ENCODE results near the gene CNOT10.

CNOT10 gene

DNA sequence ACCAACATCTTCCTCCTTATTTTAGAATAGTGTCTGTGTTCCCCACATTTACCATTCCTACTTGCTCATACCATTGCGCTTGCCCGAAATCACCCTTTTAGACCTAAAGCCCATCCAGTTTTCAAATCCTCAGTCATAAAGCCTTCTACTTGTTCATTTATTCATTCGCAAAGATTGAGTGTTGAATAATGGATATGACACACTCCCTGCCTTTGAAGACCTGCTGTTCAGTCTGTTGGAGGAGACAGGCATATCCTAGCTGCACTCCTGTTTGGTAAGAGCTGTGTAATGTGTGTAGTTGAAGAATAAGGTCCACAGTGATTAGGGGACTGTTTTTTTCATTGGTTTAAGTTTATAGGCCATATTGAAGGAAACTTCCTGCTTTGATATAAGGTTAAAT is 1.7 kb downstream of the CNOT10 start:
- H3K4ac ChIP-seq (ENCODE audit: low read depth, low read length) = peak overlapping the region; percentile 50
- H2AFZ ChIP-seq (ENCODE audit: insufficient read depth, low read length, poor library complexity) = no peak overlapping the region

GRCh38 chr3:32691847-32692246 is 6.9 kb downstream of the CNOT10 start:
- no CpG with 5 or more reads among the region's 4 CpGs for WGBS (ENCODE audit: extremely low coverage, insufficient coverage, insufficient read length)
- Histone ChIP-seq H2BK5ac (ENCODE audit: low read depth, low read length, poor library complexity) (no peak overlapping the region), H3K4me2 (ENCODE audit: low read length) (no peak overlapping the region), H2AFZ (ENCODE audit: insufficient read depth, low read length, poor library complexity) (no peak overlapping the region), H3K14ac (ENCODE audit: low read length) (no peak overlapping the region), H2BK120ac (ENCODE audit: insufficient read depth, low read length, poor library complexity) (peak overlapping the region; percentile 22), H2BK12ac (ENCODE audit: low read length) (no peak overlapping the region), H4K12ac (ENCODE audit: low read depth, low read length) (no peak overlapping the region), H4K8ac (ENCODE audit: low read depth, low read length) (no peak overlapping the region), H4K91ac (ENCODE audit: low read depth, low read length) (no peak overlapping the region), H3K9me3 (ENCODE audit: insufficient read depth, low read depth, low read length) (no peaks in the 10 kb centered on the region), H2AK5ac (ENCODE audit: low read length) (no peak overlapping the region), H3K9ac (ENCODE audit: low read length) (no peak overlapping the region), H3K4me3 (ENCODE audit: low read depth, low read length) (no peak overlapping the region), H3K27ac (ENCODE audit: low read depth, low read length) (no peak overlapping the region), H3K4ac (ENCODE audit: low read depth, low read length) (peak overlapping the region; percentile 55), H3K79me1 (ENCODE audit: low read length) (peaks cover 2% of the 10 kb centered on the region), H3K36me3 (ENCODE audit: control insufficient read depth in 1 of 2, insufficient read depth in 2 of 2, low read length in 2 of 2) (peaks cover 0 to 7% of the 10 kb centered on the region in 2 experiments), H3K79me2 (ENCODE audit: control insufficient read depth, insufficient read depth, low read length, poor library complexity) (peaks cover 4% of the 10 kb centered on the region), H3K23ac (ENCODE audit: low read length) (no peak overlapping the region), H3K18ac (ENCODE audit: low read length) (no peak overlapping the region), H3K4me1 (ENCODE audit: control insufficient read depth in 1 of 2, insufficient read depth in 2 of 2, low read length in 2 of 2) (peaks cover 0 to 2% of the 10 kb centered on the region in 2 experiments), H3K27me3 (ENCODE audit: insufficient read depth, low read length) (no peaks in the 10 kb centered on the region)
- no peak for DNase-seq

More for the DNA sequence above, 1.7 kb downstream of the CNOT10 start:
- Histone ChIP-seq H3K79me1 (ENCODE audit: low read length) (peaks cover 7% of the 10 kb centered on the region), H3K4me3 (ENCODE audit: low read depth, low read length) (no peak overlapping the region), H3K9ac (ENCODE audit: low read length) (no peak overlapping the region), H3K9me3 (ENCODE audit: insufficient read depth, low read depth, low read length) (no peaks in the 10 kb centered on the region), H4K8ac (ENCODE audit: low read depth, low read length) (no peak overlapping the region), H4K91ac (ENCODE audit: low read depth, low read length) (no peak overlapping the region), H3K4me2 (ENCODE audit: low read length) (peak overlapping the region; percentile 12), H3K23ac (ENCODE audit: low read length) (no peak overlapping the region), H3K36me3 (ENCODE audit: control insufficient read depth in 1 of 2, insufficient read depth in 2 of 2, low read length in 2 of 2) (peaks cover 0 to 6% of the 10 kb centered on the region in 2 experiments), H3K14ac (ENCODE audit: low read length) (no peak overlapping the region), H3K79me2 (ENCODE audit: control insufficient read depth, insufficient read depth, low read length, poor library complexity) (peaks cover 12% of the 10 kb centered on the region), H2BK12ac (ENCODE audit: low read length) (no peak overlapping the region), H4K12ac (ENCODE audit: low read depth, low read length) (no peak overlapping the region), H3K4me1 (ENCODE audit: control insufficient read depth in 1 of 2, insufficient read depth in 2 of 2, low read length in 2 of 2) (no peaks in the 10 kb centered on the region), H3K27ac (ENCODE audit: low read depth, low read length) (no peak overlapping the region), H2BK120ac (ENCODE audit: insufficient read depth, low read length, poor library complexity) (no peak overlapping the region), H3K18ac (ENCODE audit: low read length) (no peak overlapping the region), H2AK5ac (ENCODE audit: low read length) (no peak overlapping the region), H2BK5ac (ENCODE audit: low read depth, low read length, poor library complexity) (no peak overlapping the region), H3K27me3 (ENCODE audit: insufficient read depth, low read length) (no peaks in the 10 kb centered on the region)
- DNase-seq = no peak
- no CpG with 5 or more reads among the region's 3 CpGs for WGBS (ENCODE audit: extremely low coverage, insufficient coverage, insufficient read length)

DNA sequence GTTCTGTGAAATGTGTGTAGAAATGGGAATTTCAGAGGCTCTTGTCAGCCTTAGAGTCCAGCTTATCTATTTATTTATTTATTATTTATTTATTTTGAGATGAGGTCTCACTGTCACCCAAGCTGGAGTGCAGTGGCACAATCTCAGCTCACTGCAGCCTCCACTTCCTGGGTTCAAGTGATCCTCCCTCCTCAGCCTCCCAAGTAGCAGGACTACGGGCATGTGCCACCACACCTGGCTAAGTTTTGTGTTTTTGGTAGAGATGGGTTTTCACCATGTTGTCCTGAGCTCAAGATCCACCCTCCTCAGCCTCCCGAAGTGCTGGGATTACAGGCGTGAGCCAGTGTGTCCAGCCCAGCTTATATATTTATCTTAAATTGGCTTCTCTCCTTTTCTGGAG is 11.5 kb downstream of the CNOT10 start:
- H3K4me1 ChIP-seq (ENCODE audit: control insufficient read depth in 1 of 2, insufficient read depth in 2 of 2, low read length in 2 of 2) = peaks cover 0 to 2% of the 10 kb centered on the region in 2 experiments
- H3K9ac ChIP-seq (ENCODE audit: low read length) = no peak overlapping the region
- no peak overlapping the region for H4K91ac ChIP-seq (ENCODE audit: low read depth, low read length)
- H2BK5ac ChIP-seq (ENCODE audit: low read depth, low read length, poor library complexity) = no peak overlapping the region
- no CpG with 5 or more reads among the region's 3 CpGs for WGBS (ENCODE audit: extremely low coverage, insufficient coverage, insufficient read length)
- H3K18ac ChIP-seq (ENCODE audit: low read length) = no peak overlapping the region
- no peak overlapping the region for H3K23ac ChIP-seq (ENCODE audit: low read length)
- H2BK120ac ChIP-seq (ENCODE audit: insufficient read depth, low read length, poor library complexity) = no peak overlapping the region
- peaks cover 2 to 3% of the 10 kb centered on the region in 2 experiments for H3K36me3 ChIP-seq (ENCODE audit: control insufficient read depth in 1 of 2, insufficient read depth in 2 of 2, low read length in 2 of 2)
- DNase-seq = no peak
- H3K4me3 ChIP-seq (ENCODE audit: low read depth, low read length) = no peak overlapping the region
- no peak overlapping the region for H3K14ac ChIP-seq (ENCODE audit: low read length)
- peaks cover 2% of the 10 kb centered on the region for H3K79me1 ChIP-seq (ENCODE audit: low read length)
- no peak overlapping the region for H4K12ac ChIP-seq (ENCODE audit: low read depth, low read length)
- no peak overlapping the region for H2AK5ac ChIP-seq (ENCODE audit: low read length)
- peaks cover 2% of the 10 kb centered on the region for H3K79me2 ChIP-seq (ENCODE audit: control insufficient read depth, insufficient read depth, low read length, poor library complexity)
- H2BK12ac ChIP-seq (ENCODE audit: low read length) = no peak overlapping the region
- no peak overlapping the region for H3K27ac ChIP-seq (ENCODE audit: low read depth, low read length)
- H3K9me3 ChIP-seq (ENCODE audit: insufficient read depth, low read depth, low read length) = no peaks in the 10 kb centered on the region
- no peak overlapping the region for H4K8ac ChIP-seq (ENCODE audit: low read depth, low read length)
- H3K4me2 ChIP-seq (ENCODE audit: low read length) = no peak overlapping the region
- H3K27me3 ChIP-seq (ENCODE audit: insufficient read depth, low read length) = no peaks in the 10 kb centered on the region
- no peak overlapping the region for H2AFZ ChIP-seq (ENCODE audit: insufficient read depth, low read length, poor library complexity)
- H3K4ac ChIP-seq (ENCODE audit: low read depth, low read length) = no peak overlapping the region

DNA sequence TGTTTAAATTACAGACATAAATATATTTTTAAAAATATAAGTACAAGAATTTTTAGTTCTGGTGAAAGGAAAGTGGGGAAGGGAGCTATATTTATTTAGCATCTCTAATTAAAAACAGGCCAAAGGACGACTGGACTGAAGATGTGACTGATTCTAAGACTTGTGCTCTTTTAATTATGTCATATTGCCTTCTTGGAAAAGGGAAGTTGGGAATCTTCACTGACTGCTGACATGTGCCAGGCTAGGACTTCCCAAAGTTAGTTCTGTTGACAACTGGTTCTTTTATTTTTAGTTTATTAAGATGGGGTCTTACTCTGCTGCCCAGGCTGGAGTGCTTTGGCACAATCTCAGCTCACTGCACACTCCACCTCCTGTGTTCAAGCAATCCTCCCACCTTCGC is 13.5 kb downstream of the CNOT10 start:
- no peaks in the 10 kb centered on the region for H3K27me3 ChIP-seq (ENCODE audit: insufficient read depth, low read length)
- no peak overlapping the region for H2BK12ac ChIP-seq (ENCODE audit: low read length)
- no peaks in the 10 kb centered on the region for H3K79me1 ChIP-seq (ENCODE audit: low read length)
- H4K12ac ChIP-seq (ENCODE audit: low read depth, low read length) = no peak overlapping the region
- peaks cover 0 to 3% of the 10 kb centered on the region in 2 experiments for H3K36me3 ChIP-seq (ENCODE audit: control insufficient read depth in 1 of 2, insufficient read depth in 2 of 2, low read length in 2 of 2)
- H3K4ac ChIP-seq (ENCODE audit: low read depth, low read length) = no peak overlapping the region
- H3K4me3 ChIP-seq (ENCODE audit: low read depth, low read length) = no peak overlapping the region
- H2AFZ ChIP-seq (ENCODE audit: insufficient read depth, low read length, poor library complexity) = no peak overlapping the region
- no peaks in the 10 kb centered on the region for H3K9me3 ChIP-seq (ENCODE audit: insufficient read depth, low read depth, low read length)
- H3K27ac ChIP-seq (ENCODE audit: low read depth, low read length) = no peak overlapping the region
- no peak overlapping the region for H4K8ac ChIP-seq (ENCODE audit: low read depth, low read length)
- no peak overlapping the region for H3K4me2 ChIP-seq (ENCODE audit: low read length)
- H2BK5ac ChIP-seq (ENCODE audit: low read depth, low read length, poor library complexity) = no peak overlapping the region
- no peak overlapping the region for H2AK5ac ChIP-seq (ENCODE audit: low read length)
- H2BK120ac ChIP-seq (ENCODE audit: insufficient read depth, low read length, poor library complexity) = no peak overlapping the region
- H3K23ac ChIP-seq (ENCODE audit: low read length) = no peak overlapping the region
- no peaks in the 10 kb centered on the region for H3K4me1 ChIP-seq (ENCODE audit: control insufficient read depth in 1 of 2, insufficient read depth in 2 of 2, low read length in 2 of 2)
- no CpG with 5 or more reads among the region's 2 CpGs for WGBS (ENCODE audit: extremely low coverage, insufficient coverage, insufficient read length)
- no peaks in the 10 kb centered on the region for H3K79me2 ChIP-seq (ENCODE audit: control insufficient read depth, insufficient read depth, low read length, poor library complexity)
- H3K9ac ChIP-seq (ENCODE audit: low read length) = no peak overlapping the region
- H4K91ac ChIP-seq (ENCODE audit: low read depth, low read length) = no peak overlapping the region
- no peak overlapping the region for H3K18ac ChIP-seq (ENCODE audit: low read length)
- no peak overlapping the region for H3K14ac ChIP-seq (ENCODE audit: low read length)
- peak in 1 of 2 donors; percentile 9 for DNase-seq

Measured in trophoblast cell (in vitro differentiated cells and primary cell).